PC-9 (cell line): ENCODE measurements around the gene ENGASE.

Experiments
- CTCF ChIP-seq: fragments of 200-600 bp; sonication (generic); conservative IDR thresholded peaks from 2 replicates; pipeline ENCODE4 v1.6.1; 2017; ENCODE audit warnings: mixed run types, antibody characterized with exemption, mild to moderate bottlenecking, moderate library complexity
- EZH2 ChIP-seq: fragments of 200-600 bp; sonication (generic); IDR thresholded peaks from 2 replicates; pipeline ENCODE4 v1.8.0; 2017; ENCODE audit warnings: antibody characterized with exemption, low read depth

GRCh38 chr17:79086609-79087427, 12.2 kb downstream of the ENGASE start:
- no peak for TF ChIP-seq CTCF
- TF ChIP-seq EZH2, result no peak
